Measurements from ENCODE around the gene TMEM150C. TPM values are rescaled to one million over a fixed set of nuclear protein-coding genes. Genes with fewer than 3 reads are reported as not detected.

TMEM150C gene
- total RNA-seq, 4 donors from 2014 or later: 0.88 to 1.3 (median 1.1) TPM; not detected in 1

GRCh38 chr4:82591592-82591991 lies 29.8 kb upstream of the TMEM150C start:
- H3K36me3 ChIP-seq: no peaks in the 10 kb centered on the region
- no peaks in the 10 kb centered on the region for H3K27me3 ChIP-seq
- H3K4me1 ChIP-seq: no peaks in the 10 kb centered on the region
- no peak overlapping the region for H3K27ac ChIP-seq
- no peak for DNase-seq
- no peak for TF ChIP-seq CTCF (IDR thresholded peaks at IDR 0.05)
- no peak for TF ChIP-seq POLR2A (IDR thresholded peaks at IDR 0.05)
- no peaks in the 10 kb centered on the region for H3K9me3 ChIP-seq
- no peak overlapping the region for H3K4me3 ChIP-seq

GRCh38 chr4:82589756-82590155 lies 28.0 kb upstream of the TMEM150C start:
- H3K9me3 ChIP-seq: no peaks in the 10 kb centered on the region
- H3K4me3 ChIP-seq: no peak overlapping the region
- TF ChIP-seq POLR2A (IDR thresholded peaks at IDR 0.05) (no peak), CTCF (IDR thresholded peaks at IDR 0.05) (no peak)
- H3K27ac ChIP-seq: no peak overlapping the region
- no peaks in the 10 kb centered on the region for H3K36me3 ChIP-seq
- no peak for DNase-seq
- no peaks in the 10 kb centered on the region for H3K4me1 ChIP-seq
- H3K27me3 ChIP-seq: no peaks in the 10 kb centered on the region

GRCh38 chr4:82588771-82589270 lies 27.0 kb upstream of the TMEM150C start:
- Histone ChIP-seq H3K27me3 (no peaks in the 10 kb centered on the region), H3K36me3 (no peaks in the 10 kb centered on the region), H3K4me3 (no peak overlapping the region), H3K9me3 (no peaks in the 10 kb centered on the region), H3K4me1 (no peaks in the 10 kb centered on the region), H3K27ac (no peak overlapping the region)
- DNase-seq: no peak
- TF ChIP-seq CTCF (IDR thresholded peaks at IDR 0.05) (no peak), POLR2A (IDR thresholded peaks at IDR 0.05) (no peak)

- H3K9me3 ChIP-seq: no peaks in the 10 kb centered on the region
- H3K4me3 ChIP-seq: no peak overlapping the region
- TF ChIP-seq CTCF (IDR thresholded peaks at IDR 0.05): no peak
- no peak for TF ChIP-seq POLR2A (IDR thresholded peaks at IDR 0.05)
- H3K36me3 ChIP-seq: no peaks in the 10 kb centered on the region
- H3K27me3 ChIP-seq: no peaks in the 10 kb centered on the region
- H3K27ac ChIP-seq: no peak overlapping the region
- DNase-seq: no peak
- no peaks in the 10 kb centered on the region for H3K4me1 ChIP-seq
These were observed 26.2 kb upstream of the TMEM150C start for GRCh38 chr4:82587826-82588540.

- Histone ChIP-seq H3K9me3 (no peaks in the 10 kb centered on the region), H3K36me3 (no peaks in the 10 kb centered on the region), H3K27me3 (no peaks in the 10 kb centered on the region), H3K27ac (no peak overlapping the region), H3K4me1 (no peaks in the 10 kb centered on the region), H3K4me3 (no peak overlapping the region)
- DNase-seq: no peak
- TF ChIP-seq POLR2A (IDR thresholded peaks at IDR 0.05) (no peak), CTCF (IDR thresholded peaks at IDR 0.05) (no peak)
These were observed 24.1 kb upstream of the TMEM150C start for GRCh38 chr4:82585690-82586435.

Data from Peyer's patch (tissue), 4 donors.